SK-N-SH (cell line): Measurements from ENCODE around the gene EXOC3.

ENCODE experiments used
- ELF1 ChIP-seq: IDR thresholded peaks from 2 replicates; pipeline ENCODE4 v1.4.0; 2012
- EP300 ChIP-seq, 2 experiments: IDR thresholded peaks; 2 replicates each; pipeline versions ENCODE4 v1.4.0 to v1.6.1; 2012; ENCODE audit warnings: borderline replicate concordance in 1 of 2, low read depth in 1 of 2, low read length in 1 of 2
- GABPA ChIP-seq: IDR thresholded peaks from 2 replicates; pipeline ENCODE4 v1.4.0; 2012; ENCODE audit warnings: low read depth, mild to moderate bottlenecking
- GATA2 ChIP-seq: sonication (generic); formaldehyde crosslinking; IDR thresholded peaks from 2 replicates; pipeline ENCODE4 v1.5.0; 2020; ENCODE audit warnings: mild to moderate bottlenecking, missing genetic modification reagents
- JUND ChIP-seq: IDR thresholded peaks from 2 replicates; pipeline ENCODE4 v1.4.0; 2012
- POLR2AphosphoS5 ChIP-seq: IDR thresholded peaks from 2 replicates; pipeline ENCODE4 v1.6.1; 2012; ENCODE audit warnings: low read depth, low read length
- SMC3 ChIP-seq: IDR thresholded peaks from 2 replicates; pipeline ENCODE4 v1.6.1; 2012; ENCODE audit warnings: low read depth, low read length, improper control_type of control experiment
- TEAD4 ChIP-seq: IDR thresholded peaks from 2 replicates; pipeline ENCODE4 v1.4.0; 2012; ENCODE audit warnings: mild to moderate bottlenecking, borderline replicate concordance; ENCODE audit not compliant: insufficient read depth
- TF ChIP-seq, protein P1 (sequence below): fragments of 200-600 bp; sonication (generic); IDR thresholded peaks from 2 replicates; pipeline ENCODE4 v1.6.1; 2017; ENCODE audit warnings: antibody characterized with exemption, mild to moderate bottlenecking, moderate library complexity
- TF ChIP-seq, protein P2 (sequence below): IDR thresholded peaks from 2 replicates; pipeline ENCODE4 v1.4.0; 2012; ENCODE audit warnings: low read depth
- TF ChIP-seq, protein P3 (sequence below): IDR thresholded peaks from 2 replicates; pipeline ENCODE4 v1.4.0; 2012; ENCODE audit warnings: low read depth, borderline replicate concordance

DNA sequence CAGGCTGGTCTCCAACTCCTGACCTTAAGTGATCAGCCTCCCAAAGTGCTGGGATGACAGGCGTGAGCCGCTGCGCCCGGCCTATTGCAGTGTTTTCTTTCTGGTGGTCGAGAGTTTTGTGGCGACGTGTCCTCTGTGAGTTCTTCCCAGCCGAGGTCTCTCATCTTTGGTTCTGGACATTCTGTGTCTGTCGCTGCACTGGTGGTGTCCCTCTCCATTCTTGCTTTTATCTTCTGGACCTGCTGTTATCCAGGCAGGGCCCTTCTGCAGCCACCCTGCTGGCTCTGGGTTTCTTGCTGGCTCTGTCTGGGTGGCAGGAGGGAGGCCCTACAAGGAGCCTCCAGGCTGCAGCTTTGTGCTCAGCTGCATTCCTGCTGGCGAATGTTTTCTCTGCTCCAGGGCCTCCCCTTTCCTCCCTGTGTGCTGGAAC lies 49.1 kb upstream of the EXOC3 start:
- TF ChIP-seq, protein P1, sequence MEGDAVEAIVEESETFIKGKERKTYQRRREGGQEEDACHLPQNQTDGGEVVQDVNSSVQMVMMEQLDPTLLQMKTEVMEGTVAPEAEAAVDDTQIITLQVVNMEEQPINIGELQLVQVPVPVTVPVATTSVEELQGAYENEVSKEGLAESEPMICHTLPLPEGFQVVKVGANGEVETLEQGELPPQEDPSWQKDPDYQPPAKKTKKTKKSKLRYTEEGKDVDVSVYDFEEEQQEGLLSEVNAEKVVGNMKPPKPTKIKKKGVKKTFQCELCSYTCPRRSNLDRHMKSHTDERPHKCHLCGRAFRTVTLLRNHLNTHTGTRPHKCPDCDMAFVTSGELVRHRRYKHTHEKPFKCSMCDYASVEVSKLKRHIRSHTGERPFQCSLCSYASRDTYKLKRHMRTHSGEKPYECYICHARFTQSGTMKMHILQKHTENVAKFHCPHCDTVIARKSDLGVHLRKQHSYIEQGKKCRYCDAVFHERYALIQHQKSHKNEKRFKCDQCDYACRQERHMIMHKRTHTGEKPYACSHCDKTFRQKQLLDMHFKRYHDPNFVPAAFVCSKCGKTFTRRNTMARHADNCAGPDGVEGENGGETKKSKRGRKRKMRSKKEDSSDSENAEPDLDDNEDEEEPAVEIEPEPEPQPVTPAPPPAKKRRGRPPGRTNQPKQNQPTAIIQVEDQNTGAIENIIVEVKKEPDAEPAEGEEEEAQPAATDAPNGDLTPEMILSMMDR: no peak
- TF ChIP-seq GATA2 (no peak), SMC3 (no peak), POLR2AphosphoS5 (no peak), GABPA (no peak), ELF1 (no peak), JUND (no peak), EP300 (IDR thresholded peaks at IDR 0.05; ENCODE audit: borderline replicate concordance in 1 of 2, low read depth in 1 of 2, low read length in 1 of 2) (no peak), TEAD4 (no peak)
- TF ChIP-seq, protein P2, sequence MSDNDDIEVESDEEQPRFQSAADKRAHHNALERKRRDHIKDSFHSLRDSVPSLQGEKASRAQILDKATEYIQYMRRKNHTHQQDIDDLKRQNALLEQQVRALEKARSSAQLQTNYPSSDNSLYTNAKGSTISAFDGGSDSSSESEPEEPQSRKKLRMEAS: no peak
- TF ChIP-seq, protein P3, sequence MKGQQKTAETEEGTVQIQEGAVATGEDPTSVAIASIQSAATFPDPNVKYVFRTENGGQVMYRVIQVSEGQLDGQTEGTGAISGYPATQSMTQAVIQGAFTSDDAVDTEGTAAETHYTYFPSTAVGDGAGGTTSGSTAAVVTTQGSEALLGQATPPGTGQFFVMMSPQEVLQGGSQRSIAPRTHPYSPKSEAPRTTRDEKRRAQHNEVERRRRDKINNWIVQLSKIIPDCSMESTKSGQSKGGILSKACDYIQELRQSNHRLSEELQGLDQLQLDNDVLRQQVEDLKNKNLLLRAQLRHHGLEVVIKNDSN: no peak
